ENCODE data around the gene MAN1C1.

MAN1C1 gene

DNA sequence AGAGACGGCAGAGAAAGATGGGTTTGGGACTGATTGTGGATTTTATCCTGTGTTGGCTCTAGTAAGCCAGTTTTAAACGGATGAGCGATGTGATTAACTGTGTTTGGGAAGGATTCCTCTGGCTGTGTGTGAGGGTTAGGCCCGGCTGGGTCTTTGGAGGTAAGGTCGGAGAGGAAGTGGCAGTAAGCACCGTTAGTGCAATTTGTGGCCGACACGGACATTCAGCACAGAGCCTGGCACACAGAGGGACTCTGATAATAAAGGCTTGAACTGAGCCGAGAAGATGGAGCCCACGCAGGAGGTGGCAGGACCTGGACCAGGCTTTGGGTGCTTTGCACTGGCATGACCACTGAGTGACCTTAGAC, 204.5 kb downstream of the MAN1C1 start:
- Histone ChIP-seq H3K4me3 (ENCODE audit: low read depth, low read length) (peak overlapping the region; percentile 95), H3K4me2 (ENCODE audit: low read length) (peak overlapping the region; percentile 98), H3K79me2 (peaks cover 4% of the 10 kb centered on the region), H3K4me1 (peaks cover 8% of the 10 kb centered on the region), H3K9me3 (ENCODE audit: control insufficient read depth, low read length) (no peaks in the 10 kb centered on the region), H2AFZ (peak overlapping the region; percentile 86), H3K27ac (peak overlapping the region; percentile 88), H3K27me3 (ENCODE audit: control insufficient read depth, insufficient read depth, low read length) (no peaks in the 10 kb centered on the region), H3K36me3 (ENCODE audit: control insufficient read depth, insufficient read depth, low read length) (no peaks in the 10 kb centered on the region), H3K9ac (no peak overlapping the region)
- TF ChIP-seq, protein P1, sequence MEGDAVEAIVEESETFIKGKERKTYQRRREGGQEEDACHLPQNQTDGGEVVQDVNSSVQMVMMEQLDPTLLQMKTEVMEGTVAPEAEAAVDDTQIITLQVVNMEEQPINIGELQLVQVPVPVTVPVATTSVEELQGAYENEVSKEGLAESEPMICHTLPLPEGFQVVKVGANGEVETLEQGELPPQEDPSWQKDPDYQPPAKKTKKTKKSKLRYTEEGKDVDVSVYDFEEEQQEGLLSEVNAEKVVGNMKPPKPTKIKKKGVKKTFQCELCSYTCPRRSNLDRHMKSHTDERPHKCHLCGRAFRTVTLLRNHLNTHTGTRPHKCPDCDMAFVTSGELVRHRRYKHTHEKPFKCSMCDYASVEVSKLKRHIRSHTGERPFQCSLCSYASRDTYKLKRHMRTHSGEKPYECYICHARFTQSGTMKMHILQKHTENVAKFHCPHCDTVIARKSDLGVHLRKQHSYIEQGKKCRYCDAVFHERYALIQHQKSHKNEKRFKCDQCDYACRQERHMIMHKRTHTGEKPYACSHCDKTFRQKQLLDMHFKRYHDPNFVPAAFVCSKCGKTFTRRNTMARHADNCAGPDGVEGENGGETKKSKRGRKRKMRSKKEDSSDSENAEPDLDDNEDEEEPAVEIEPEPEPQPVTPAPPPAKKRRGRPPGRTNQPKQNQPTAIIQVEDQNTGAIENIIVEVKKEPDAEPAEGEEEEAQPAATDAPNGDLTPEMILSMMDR (IDR thresholded peaks at IDR 0.05) = no peak

DNA sequence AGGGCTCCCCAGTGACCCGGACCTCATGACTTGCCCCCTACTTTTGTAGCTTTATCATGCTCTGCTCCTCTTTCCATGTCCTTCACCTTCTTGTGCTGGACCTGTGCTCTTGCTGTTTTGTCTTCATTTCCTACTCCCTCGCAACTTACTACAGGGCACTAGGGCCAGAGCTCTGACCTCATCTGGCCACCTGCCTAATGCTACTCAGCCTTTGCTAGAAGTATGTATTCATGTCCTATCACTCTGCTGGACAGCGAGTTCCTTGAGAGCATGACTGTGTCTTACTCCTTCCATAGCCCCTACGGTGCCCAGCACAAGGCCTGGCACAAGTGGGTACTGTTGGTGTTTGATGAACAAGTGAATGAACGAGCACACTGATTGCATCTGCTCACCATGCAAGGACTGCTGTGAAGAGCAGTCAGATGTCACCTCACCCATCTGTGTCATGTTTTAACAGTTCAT, 205.1 kb downstream of the MAN1C1 start:
- Histone ChIP-seq H3K27me3 (ENCODE audit: control insufficient read depth, insufficient read depth, low read length) (no peaks in the 10 kb centered on the region), H3K4me3 (ENCODE audit: low read depth, low read length) (peak overlapping the region; percentile 95), H3K36me3 (ENCODE audit: control insufficient read depth, insufficient read depth, low read length) (no peaks in the 10 kb centered on the region), H2AFZ (no peak overlapping the region), H3K79me2 (peaks cover 4% of the 10 kb centered on the region), H3K9ac (no peak overlapping the region), H3K4me2 (ENCODE audit: low read length) (peak overlapping the region; percentile 98), H3K4me1 (peaks cover 9% of the 10 kb centered on the region), H3K27ac (peak overlapping the region; percentile 11), H3K9me3 (ENCODE audit: control insufficient read depth, low read length) (no peaks in the 10 kb centered on the region)
- TF ChIP-seq, protein P1 (IDR thresholded peaks at IDR 0.05) = no peak

DNA sequence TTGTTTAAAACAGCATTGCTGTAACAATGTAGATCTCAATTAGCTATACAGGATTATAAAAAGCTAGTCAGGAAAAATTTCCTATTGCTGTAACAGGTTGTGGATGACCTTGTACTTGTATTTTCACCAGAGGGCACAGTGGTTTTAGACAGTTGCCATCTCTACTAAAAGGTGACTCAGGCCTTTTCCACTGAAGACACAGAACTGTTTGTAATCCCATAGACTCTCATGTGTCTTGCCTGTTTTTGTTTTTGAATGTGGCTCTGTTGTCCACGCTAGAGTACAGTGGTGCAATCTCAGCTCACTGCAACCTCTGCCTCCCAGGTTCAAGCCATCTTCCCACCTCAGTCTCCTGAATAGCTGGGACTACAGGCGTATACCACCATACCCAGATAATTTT, 209.0 kb downstream of the MAN1C1 start:
- no peak overlapping the region for H3K27ac ChIP-seq
- H3K4me1 ChIP-seq = peaks cover 14% of the 10 kb centered on the region
- no peak overlapping the region for H3K9ac ChIP-seq
- H3K4me3 ChIP-seq (ENCODE audit: low read depth, low read length) = no peak overlapping the region
- peaks cover 4% of the 10 kb centered on the region for H3K79me2 ChIP-seq
- no peak overlapping the region for H3K4me2 ChIP-seq (ENCODE audit: low read length)
- no peak overlapping the region for H2AFZ ChIP-seq
- no peaks in the 10 kb centered on the region for H3K36me3 ChIP-seq (ENCODE audit: control insufficient read depth, insufficient read depth, low read length)
- H3K27me3 ChIP-seq (ENCODE audit: control insufficient read depth, insufficient read depth, low read length) = no peaks in the 10 kb centered on the region
- H3K9me3 ChIP-seq (ENCODE audit: control insufficient read depth, low read length) = no peaks in the 10 kb centered on the region
- TF ChIP-seq, protein P1 (IDR thresholded peaks at IDR 0.05) = no peak

DNA sequence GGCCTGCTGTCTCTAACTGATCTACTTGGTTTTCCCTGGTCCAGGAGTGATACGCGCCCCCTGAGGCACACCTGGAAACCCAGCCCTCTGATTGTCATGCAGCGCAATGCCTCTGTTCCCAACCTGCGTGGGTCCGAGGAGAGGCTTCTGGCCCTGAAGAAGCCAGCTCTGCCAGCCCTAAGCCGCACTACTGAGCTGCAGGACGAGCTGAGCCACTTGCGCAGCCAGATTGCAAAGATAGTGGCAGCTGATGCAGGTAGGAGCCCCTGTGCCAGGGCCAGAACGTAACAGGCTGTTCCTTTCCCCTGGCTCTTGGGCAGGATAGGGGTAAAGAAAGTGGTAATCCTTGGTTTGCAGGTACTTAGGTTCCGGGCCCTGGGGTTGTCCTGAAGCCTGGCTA, 210.0 kb downstream of the MAN1C1 start:
- no peaks in the 10 kb centered on the region for H3K36me3 ChIP-seq (ENCODE audit: control insufficient read depth, insufficient read depth, low read length)
- TF ChIP-seq, protein P1 (IDR thresholded peaks at IDR 0.05) = no peak

DNA sequence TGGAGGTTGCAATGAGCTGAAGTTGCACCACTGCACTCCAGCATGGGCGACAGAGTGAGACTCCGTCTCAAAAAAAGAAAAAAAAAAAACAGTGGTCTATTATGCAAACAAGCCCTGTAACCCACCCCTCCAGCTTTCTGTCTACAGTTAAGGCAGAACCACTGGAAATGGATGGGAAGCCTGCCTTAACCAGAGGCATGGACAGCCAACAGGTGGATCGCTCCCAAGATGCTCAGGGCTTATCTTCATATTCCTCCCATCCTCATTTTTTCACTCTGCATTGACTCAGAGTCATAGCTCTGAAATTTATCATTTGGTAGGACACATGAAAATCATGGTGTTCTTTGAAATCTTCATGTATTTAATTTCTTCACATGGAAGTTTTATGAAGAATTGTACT, 211.9 kb downstream of the MAN1C1 start:
- Histone ChIP-seq H2AFZ (no peak overlapping the region), H3K36me3 (ENCODE audit: control insufficient read depth, insufficient read depth, low read length) (no peaks in the 10 kb centered on the region), H3K9me3 (ENCODE audit: control insufficient read depth, low read length) (no peaks in the 10 kb centered on the region), H3K27me3 (ENCODE audit: control insufficient read depth, insufficient read depth, low read length) (no peaks in the 10 kb centered on the region), H3K79me2 (no peaks in the 10 kb centered on the region), H3K4me2 (ENCODE audit: low read length) (no peak overlapping the region), H3K9ac (no peak overlapping the region), H3K27ac (no peak overlapping the region), H3K4me1 (peaks cover 6% of the 10 kb centered on the region), H3K4me3 (ENCODE audit: low read depth, low read length) (no peak overlapping the region)
- TF ChIP-seq, protein P1 (IDR thresholded peaks at IDR 0.05) = no peak

More for the DNA sequence above, 210.0 kb downstream of the MAN1C1 start:
- H3K9me3 ChIP-seq (ENCODE audit: control insufficient read depth, low read length) = no peaks in the 10 kb centered on the region
- H3K4me2 ChIP-seq (ENCODE audit: low read length) = no peak overlapping the region
- no peaks in the 10 kb centered on the region for H3K27me3 ChIP-seq (ENCODE audit: control insufficient read depth, insufficient read depth, low read length)
- peaks cover 8% of the 10 kb centered on the region for H3K4me1 ChIP-seq
- peaks cover 2% of the 10 kb centered on the region for H3K79me2 ChIP-seq
- H3K9ac ChIP-seq = no peak overlapping the region
- peak overlapping the region; percentile 70 for H3K27ac ChIP-seq
- no peak overlapping the region for H2AFZ ChIP-seq
- no peak overlapping the region for H3K4me3 ChIP-seq (ENCODE audit: low read depth, low read length)

Measured in parathyroid adenoma (tissue), 2 donors.